ENCODE measurements around the gene TNS1. TPM values are rescaled to one million over a fixed set of nuclear protein-coding genes. Genes with fewer than 3 reads are reported as not detected.
A peak's percentile ranks its signal among the peaks of the same experiment; 100 is the strongest.

TNS1 gene
- total RNA-seq, 1 donor, result 39.0 TPM

DNA sequence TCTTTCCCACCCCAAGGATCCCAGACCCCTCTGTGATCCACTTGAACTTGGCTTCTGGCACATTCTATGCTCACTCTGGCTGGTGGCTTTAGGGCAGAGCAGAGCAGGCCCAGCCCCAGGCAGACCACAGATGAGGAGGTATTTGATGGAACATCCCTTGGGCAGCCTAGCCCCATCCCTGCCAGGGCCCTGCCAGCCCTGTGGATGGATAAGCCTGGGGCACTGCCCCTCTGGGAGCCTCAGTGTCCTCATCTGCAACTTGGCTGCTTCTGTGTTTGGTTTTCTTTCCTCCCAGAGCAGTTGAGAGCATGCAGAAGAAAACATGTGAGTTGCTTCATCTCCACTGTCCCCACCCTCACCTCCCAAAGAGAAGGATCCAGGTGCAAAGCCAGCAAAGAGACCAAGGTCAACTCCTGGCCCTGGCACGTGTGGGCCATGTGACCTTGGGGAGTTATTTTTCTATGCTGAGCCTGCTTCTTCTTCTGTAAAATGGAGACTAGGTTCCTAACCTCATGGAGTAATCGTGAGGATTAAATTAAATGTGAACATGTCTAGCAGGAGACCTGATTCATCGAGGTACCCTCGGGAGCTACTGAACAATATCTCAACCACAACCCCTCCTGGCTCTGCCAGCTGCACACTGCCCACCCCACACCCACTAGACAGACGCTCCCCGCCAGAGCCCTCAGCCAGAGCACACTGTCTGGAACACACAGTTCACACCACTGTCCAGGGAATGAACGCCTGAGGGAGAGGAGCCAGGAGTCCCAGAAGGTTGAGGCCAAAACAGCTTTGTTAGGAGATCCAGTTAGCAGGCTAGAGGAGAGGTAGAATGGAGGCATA lies 14.6 kb upstream of the TNS1 start:
- DNase-seq (ENCODE audit: low read depth in 2 of 3, low spot score in 2 of 3), result no peak

DNA sequence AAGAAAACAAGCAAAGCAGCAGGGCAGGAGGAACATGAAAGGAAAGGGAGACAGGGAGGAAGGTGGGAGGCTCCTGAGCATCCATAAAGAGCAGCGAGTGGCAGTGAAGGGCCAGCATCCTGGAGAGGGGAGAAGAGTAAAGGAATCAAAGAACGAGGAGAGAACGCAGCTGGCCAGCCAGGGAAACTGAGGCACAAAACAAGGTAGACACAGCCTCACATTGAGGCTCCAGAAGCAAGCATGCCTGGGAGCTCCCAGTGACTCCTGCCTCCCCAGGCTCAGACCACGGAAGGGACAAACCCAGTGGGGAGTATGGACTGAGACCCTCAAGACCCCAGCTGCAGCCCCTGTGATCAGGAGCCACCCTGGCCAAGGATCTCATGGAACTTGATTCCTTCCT lies 14.0 kb upstream of the TNS1 start:
- no peak for DNase-seq (ENCODE audit: low read depth in 2 of 3, low spot score in 2 of 3)

DNA sequence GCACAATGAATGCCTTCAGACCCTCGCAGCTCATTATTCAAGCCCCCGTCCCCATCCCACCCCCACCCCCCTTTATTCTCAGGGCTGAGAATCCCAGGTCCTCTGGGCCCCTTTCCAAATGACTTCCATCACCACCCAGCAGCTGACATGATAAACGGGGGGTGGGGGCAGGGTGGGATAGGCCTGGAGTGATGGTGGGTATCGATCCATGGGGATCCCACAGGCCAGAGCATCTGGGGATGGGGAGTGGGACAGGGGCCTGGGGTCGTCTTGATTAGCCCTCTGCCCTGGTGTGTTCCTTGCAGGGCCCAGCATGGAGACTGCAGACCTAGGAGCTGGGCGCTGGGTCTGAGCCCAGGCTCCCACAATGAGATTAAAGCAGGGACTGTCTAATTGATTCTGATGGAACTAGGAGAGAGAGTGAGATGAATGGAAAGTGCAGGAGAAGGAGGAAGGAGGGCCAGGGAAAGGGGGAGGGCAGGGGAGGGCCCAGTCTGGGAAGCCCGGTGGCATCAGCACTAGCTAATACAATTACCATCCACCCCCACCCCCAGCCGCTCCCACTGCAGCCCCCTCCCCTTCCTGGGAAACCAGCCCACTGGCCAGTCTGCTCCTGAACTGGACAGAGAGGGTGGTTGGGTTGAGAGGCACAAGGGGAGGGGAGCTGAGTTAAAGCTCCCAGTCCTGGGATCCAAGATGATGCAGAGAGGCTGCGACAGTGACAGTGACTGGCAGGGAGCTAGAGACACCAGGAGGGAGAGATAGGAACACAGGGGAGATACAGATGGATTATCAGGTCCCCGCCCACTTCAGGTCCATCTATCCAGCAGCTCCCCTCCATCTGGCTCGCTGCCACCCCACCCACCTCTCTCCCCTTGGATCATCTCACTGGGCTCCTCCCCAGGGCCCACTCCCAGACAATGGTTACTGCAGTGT lies 13.1 kb upstream of the TNS1 start:
- no peak for DNase-seq (ENCODE audit: low read depth in 2 of 3, low spot score in 2 of 3)

- DNase-seq (ENCODE audit: low read depth in 2 of 3, low spot score in 2 of 3), result no peak
Measured at GRCh38 chr2:218014706-218015585, 12.2 kb upstream of the TNS1 start.

- DNase-seq (ENCODE audit: low read depth in 2 of 3, low spot score in 2 of 3), result no peak
Measured at GRCh38 chr2:218013289-218013688, 10.5 kb upstream of the TNS1 start.

- no peak for DNase-seq (ENCODE audit: low read depth in 2 of 3, low spot score in 2 of 3)
Measured at GRCh38 chr2:218012284-218012683, 9.5 kb upstream of the TNS1 start.

DNA sequence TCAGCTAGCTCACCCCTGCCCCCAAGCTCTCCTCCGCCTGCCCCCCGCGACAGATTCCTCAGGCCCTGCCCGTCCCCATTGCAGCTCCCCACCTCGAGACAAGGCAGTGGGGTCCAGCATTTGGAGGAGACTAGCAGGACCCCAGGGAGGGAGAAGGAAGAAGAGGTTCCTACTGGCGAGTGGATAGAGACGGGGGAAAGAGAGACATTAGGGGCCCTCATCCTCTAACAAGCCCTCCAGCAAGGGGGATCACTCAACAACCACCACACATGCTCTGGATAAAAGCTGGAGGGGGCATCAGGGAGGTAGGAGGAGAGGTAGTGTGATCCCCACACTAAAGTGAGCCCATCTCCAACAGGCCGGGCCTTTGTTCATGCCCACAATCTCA lies 8.9 kb upstream of the TNS1 start:
- no peak for DNase-seq (ENCODE audit: low read depth in 2 of 3, low spot score in 2 of 3)

GRCh38 chr2:218010984-218011652 lies 8.3 kb upstream of the TNS1 start:
- peak in 2 of 3 donors; percentile 33 to 52 for DNase-seq (ENCODE audit: low read depth in 2 of 3, low spot score in 2 of 3)

DNA sequence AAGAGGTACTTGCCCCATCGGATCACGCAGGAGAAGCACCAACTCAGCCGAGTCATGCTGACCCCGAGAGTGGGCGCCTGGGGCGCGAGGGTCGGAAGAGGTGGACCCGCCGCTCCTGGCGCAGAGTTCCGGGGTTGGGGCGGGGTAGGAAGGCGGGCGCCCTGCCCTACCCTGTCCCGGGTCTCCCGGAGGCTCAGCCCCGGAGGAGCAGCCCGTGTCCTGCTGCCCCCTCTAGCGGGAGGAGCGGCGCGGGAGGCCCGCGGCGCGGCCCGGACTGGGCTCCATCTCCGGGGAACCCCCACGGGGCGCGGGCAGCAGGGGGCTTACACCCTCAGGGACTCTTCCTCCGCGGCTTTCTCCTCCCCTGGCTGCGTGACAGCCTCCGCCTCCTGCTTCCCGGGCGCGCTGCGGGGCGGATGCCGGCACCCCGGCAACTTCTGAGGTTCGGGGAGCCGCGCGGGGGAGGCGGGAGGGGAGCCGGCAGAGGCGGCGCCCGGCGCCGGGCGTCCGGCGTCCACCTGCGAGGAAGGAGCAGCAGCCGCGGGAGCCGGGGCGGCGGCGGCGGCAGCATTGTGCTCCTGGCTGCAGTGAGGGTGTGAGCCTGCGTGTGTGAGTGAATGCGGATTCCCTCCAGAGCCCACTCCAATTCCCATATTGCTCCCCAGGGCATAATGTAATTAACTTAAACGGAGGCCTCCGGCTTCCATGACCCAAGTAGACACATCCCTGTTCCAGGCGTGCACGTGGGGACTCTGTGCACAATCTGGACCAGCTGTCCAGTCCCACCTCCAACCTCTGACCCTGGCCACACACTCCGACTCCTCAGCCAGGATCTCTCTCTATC lies 7.6 kb upstream of the TNS1 start:
- DNase-seq (ENCODE audit: low read depth in 2 of 3, low spot score in 2 of 3), result peak in 2 of 3 donors; percentile 48 to 70

DNA sequence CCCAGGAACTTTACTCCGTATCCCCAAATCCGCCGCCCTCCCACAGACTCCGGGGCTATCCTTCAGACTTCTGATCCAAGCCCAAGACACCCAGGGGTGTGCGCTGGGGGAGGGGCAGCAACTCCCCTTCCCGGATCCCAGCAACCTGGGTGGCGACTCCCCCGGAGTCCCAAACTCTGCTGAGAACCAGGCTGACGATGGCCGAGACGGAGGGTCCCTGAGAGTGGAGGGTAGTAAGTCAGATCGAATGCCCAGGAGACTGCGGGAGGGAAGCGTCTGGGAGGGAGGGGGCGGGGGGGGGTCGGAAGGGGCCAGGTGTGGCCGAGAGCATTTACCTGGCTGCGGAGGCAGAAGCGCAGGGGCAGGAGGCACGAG lies 7.0 kb upstream of the TNS1 start:
- no peak for DNase-seq (ENCODE audit: low read depth in 2 of 3, low spot score in 2 of 3)

- no peak for DNase-seq (ENCODE audit: low read depth in 2 of 3, low spot score in 2 of 3)
Measured at GRCh38 chr2:218009231-218009630, 6.4 kb upstream of the TNS1 start.

DNA sequence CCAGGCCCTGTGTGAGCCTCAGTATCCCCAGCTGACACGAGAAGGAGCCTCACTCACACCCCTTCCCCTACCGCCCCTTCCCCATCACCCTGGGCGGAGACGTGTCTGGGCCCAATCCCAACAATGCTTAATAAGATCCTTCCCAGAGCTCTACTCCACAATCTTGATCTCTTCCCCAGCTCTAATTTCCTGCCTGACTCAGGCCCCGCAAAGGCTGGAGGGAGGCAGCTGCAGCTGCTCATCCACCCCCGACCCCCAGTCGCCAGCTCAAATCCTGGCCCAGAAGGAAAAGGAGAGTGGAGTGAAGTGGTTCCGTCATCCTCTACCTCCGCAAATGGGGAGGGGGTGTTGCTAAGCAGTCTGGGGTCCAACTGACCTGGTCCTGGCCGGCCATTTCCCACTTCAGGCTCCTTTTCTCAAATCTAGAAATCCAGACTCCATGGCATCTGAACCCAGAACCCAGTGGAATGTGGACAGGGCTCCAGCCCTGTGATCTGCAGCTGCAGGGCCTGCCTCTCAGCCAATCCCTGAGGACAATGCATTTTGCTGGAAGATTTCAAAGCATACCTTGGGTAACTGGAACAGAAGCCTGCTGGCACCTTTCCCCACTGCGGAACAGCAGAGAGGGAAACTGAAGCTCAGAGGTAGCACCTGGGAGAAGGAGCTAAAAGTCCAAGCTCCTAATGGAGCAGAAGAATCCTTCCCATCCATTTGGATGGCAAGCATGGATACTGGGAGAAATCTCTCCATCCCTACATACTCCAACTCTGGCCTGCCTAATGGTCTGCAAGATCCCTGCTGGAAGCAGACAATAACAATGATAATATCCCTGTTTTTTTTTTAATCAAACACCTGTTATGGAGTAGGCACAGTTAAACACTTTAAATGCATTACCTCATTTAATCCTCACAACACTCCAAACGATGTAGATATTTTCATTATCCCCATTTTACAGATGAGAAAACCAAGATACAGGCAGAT lies 5.6 kb upstream of the TNS1 start:
- no peak for DNase-seq (ENCODE audit: low read depth in 2 of 3, low spot score in 2 of 3)

- DNase-seq (ENCODE audit: low read depth in 2 of 3, low spot score in 2 of 3), result no peak
Measured at GRCh38 chr2:218006741-218007140, 3.9 kb upstream of the TNS1 start.

GRCh38 chr2:218005486-218005885 lies 2.7 kb upstream of the TNS1 start:
- DNase-seq (ENCODE audit: low read depth in 2 of 3, low spot score in 2 of 3), result no peak

- no peak for DNase-seq (ENCODE audit: low read depth in 2 of 3, low spot score in 2 of 3)
Measured at GRCh38 chr2:218005028-218005427, 2.2 kb upstream of the TNS1 start.

DNA sequence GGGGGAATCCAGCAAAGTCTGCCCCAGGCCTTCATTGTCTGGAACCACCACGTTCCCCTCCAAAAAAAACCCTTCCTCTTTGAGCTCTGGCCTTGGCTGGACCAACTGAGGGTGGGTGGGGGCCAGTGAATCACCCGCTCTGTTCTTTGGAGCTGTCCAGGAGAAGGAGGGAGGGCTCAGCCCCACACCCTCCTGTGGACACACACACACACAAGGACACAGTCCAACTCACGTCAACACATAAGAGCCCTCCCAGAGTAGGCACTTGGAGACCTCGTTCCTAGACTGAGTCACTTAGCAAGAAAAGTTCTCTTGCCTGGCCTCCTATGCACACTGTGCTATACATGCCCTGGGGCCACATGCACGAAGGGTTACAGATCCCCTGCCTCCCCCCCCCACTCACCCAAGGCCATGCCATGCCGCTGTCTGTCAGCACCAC lies 1.2 kb upstream of the TNS1 start:
- DNase-seq (ENCODE audit: low read depth in 2 of 3, low spot score in 2 of 3), result no peak

GRCh38 chr2:218003281-218003944 lies 618 bp upstream of the TNS1 start:
- no peak for DNase-seq (ENCODE audit: low read depth in 2 of 3, low spot score in 2 of 3)

All from hematopoietic multipotent progenitor cell (in vitro differentiated cells).